HepG2 (cell line): Measurements from ENCODE around the gene CUL7. TPM values are rescaled to one million over a fixed set of nuclear protein-coding genes. Genes with fewer than 3 reads are reported as not detected.

ENCODE experiments used
- ATAC-seq: fragments of 200-7000 bp; cut with Tn5 transposase; 3 replicates; pipeline ENCODE4 v1.9.1; 2020; ENCODE audit warnings: mild to moderate bottlenecking, moderate library complexity
- BruUV-seq: library from RNA; stranded (reverse); fragments of 400-500 nt; replicated peaks from 2 replicates; lab custom pipeline; 2021; lab: Mats Ljungman, UMichigan
- CTCF ChIA-PET: fragments of 300-600 bp; formaldehyde crosslinking; extraction: SDS; loops from one replicate; lab custom pipeline; 2021; ENCODE audit warnings: low total read pairs, inconsistent platforms, low intra/inter-chr PET ratio; lab: Yijun Ruan, JAX
- POLR2A ChIA-PET: fragments of 350-600 bp; sonication (Branson Sonifier 250); formaldehyde crosslinking; loops from one replicate; lab custom pipeline; 2020; ENCODE audit warnings: antibody characterized with exemption, inconsistent platforms; lab: Yijun Ruan, JAX
- DNase-seq: peaks from one replicate; pipeline ENCODE4 v3.0.0-alpha.2; 2015; ENCODE audit warnings: low spot score
- FAIRE-seq: peaks from 3 replicates; lab custom pipeline; 2011; peaks lifted over from hg19 to GRCh38; lab: Jason Lieb, UNC
- H2AFZ ChIP-seq: one replicate; pipeline ENCODE4 v1.6.1; 2011; ENCODE audit warnings: low read length, inconsistent platforms
- H3K27ac ChIP-seq: fragments of 300-600 bp; 3 replicates; pipeline ENCODE4 v1.8.0; 2011; ENCODE audit warnings: mixed run types, mild to moderate bottlenecking, mixed read lengths, low read length, inconsistent platforms; ENCODE audit not compliant: insufficient read depth; ENCODE audit errors: extremely low read length
- H3K27me3 ChIP-seq, 2 experiments: fragments of 200-600 bp in 1 of 2; 2 replicates in 1 of 2; 3 replicates in 1 of 2; pipeline versions ENCODE4 v1.6.0 to v1.8.0; 2011; ENCODE audit warnings: low read length in 2 of 2, mild to moderate bottlenecking in 2 of 2, moderate library complexity in 2 of 2, inconsistent platforms in 1 of 2; ENCODE audit not compliant: insufficient read depth in 2 of 2, control insufficient read depth in 1 of 2
- H3K36me3 ChIP-seq, 2 experiments: fragments of 200-600 bp in 1 of 2; replicated peaks in 1 of 2; 2 replicates in 1 of 2; 3 replicates in 1 of 2; pipeline versions ENCODE4 v1.5.1 to v1.8.0; 2011; ENCODE audit warnings: low read length in 2 of 2, inconsistent platforms in 1 of 2; ENCODE audit not compliant: insufficient read depth in 2 of 2, control insufficient read depth in 1 of 2
- H3K4me1 ChIP-seq: 2 replicates; pipeline ENCODE4 v1.5.1; 2012; ENCODE audit warnings: low read length, inconsistent platforms; ENCODE audit not compliant: insufficient read depth
- H3K4me2 ChIP-seq: 2 replicates; pipeline ENCODE4 v1.6.0; 2011; ENCODE audit warnings: low read depth, low read length, inconsistent platforms
- H3K4me3 ChIP-seq, 3 experiments: fragments of 200-600 bp in 1 of 3; sonication (generic), shearing (Covaris generic) in 1 of 3; replicated peaks in 1 of 3; 2 replicates each; pipeline ENCODE4 v1.5.1; 2011 to 2016; ENCODE audit warnings: low read length in 3 of 3, inconsistent platforms in 2 of 3, low read depth in 2 of 3, mild to moderate bottlenecking in 2 of 3, control low read depth in 1 of 3, mixed read lengths in 1 of 3; ENCODE audit not compliant: insufficient read depth in 1 of 3
- H3K79me2 ChIP-seq: one replicate; pipeline ENCODE4 v1.6.1; 2011; ENCODE audit warnings: low read length, inconsistent platforms; ENCODE audit not compliant: insufficient read depth
- H3K9ac ChIP-seq: 2 replicates; pipeline ENCODE4 v1.6.0; 2011; ENCODE audit warnings: mild to moderate bottlenecking, low read depth, low read length, inconsistent platforms; ENCODE audit not compliant: insufficient read depth
- H3K9me3 ChIP-seq: 2 replicates; pipeline ENCODE4 v1.5.1; 2012; ENCODE audit warnings: mild to moderate bottlenecking, low read length
- H4K20me1 ChIP-seq: 2 replicates; pipeline ENCODE4 v1.6.0; 2011; ENCODE audit warnings: inconsistent platforms, mild to moderate bottlenecking, low read length, moderate library complexity; ENCODE audit not compliant: insufficient read depth
- ARID5B ChIP-seq: IDR thresholded peaks from 2 replicates; pipeline ENCODE4 v1.4.0; 2020; ENCODE audit warnings: mild to moderate bottlenecking, missing genetic modification reagents
- CREB1 ChIP-seq, 2 experiments: fragments of 450-650 bp in 1 of 2; IDR thresholded peaks; 2 replicates each; pipeline ENCODE4 v1.6.1; 2016 to 2017; ENCODE audit warnings: control low read depth in 1 of 2, mild to moderate bottlenecking in 1 of 2, missing compliant biosample characterization in 1 of 2, missing genetic modification characterization in 1 of 2
- ETV6 ChIP-seq: sonication (generic); formaldehyde crosslinking; conservative IDR thresholded peaks from 2 replicates; pipeline ENCODE4 v1.4.0; 2020; ENCODE audit warnings: missing genetic modification reagents
- GABPA ChIP-seq, 2 experiments: IDR thresholded peaks; 2 replicates each; pipeline ENCODE4 v1.6.1; 2011 to 2016; ENCODE audit warnings: low read depth in 2 of 2, low read length in 1 of 2, missing biosample characterization in 1 of 2, missing genetic modification characterization in 1 of 2
- GLI4 ChIP-seq: sonication (generic); formaldehyde crosslinking; IDR thresholded peaks from 2 replicates; pipeline ENCODE4 v1.5.1; 2020; ENCODE audit warnings: missing genetic modification reagents, mild to moderate bottlenecking, moderate library complexity, borderline replicate concordance
- ONECUT2 ChIP-seq: sonication (generic); formaldehyde crosslinking; IDR thresholded peaks from 2 replicates; pipeline ENCODE4 v1.4.0; 2020; ENCODE audit warnings: missing genetic modification reagents
- POLR2G ChIP-seq: fragments of 200-400 bp; formaldehyde crosslinking; IDR thresholded peaks from 2 replicates; pipeline ENCODE4 v1.6.1; 2018; ENCODE audit warnings: mild to moderate bottlenecking, low read depth, low read length, moderate library complexity
- TCF12 ChIP-seq, 2 experiments: fragments of 450-650 bp in 1 of 2; sonication (generic) in 1 of 2; formaldehyde crosslinking in 1 of 2; IDR thresholded peaks; 2 replicates each; pipeline versions ENCODE4 v1.6.1 to v1.8.0; 2017 to 2022; ENCODE audit warnings: antibody characterized with exemption in 1 of 2, mild to moderate bottlenecking in 1 of 2, missing genetic modification reagents in 1 of 2, moderate library complexity in 1 of 2
- ZBTB20 ChIP-seq: sonication (generic); formaldehyde crosslinking; IDR thresholded peaks from 2 replicates; pipeline ENCODE4 v1.8.1; 2023; ENCODE audit warnings: missing genetic modification reagents, low read depth, mild to moderate bottlenecking, borderline replicate concordance
- ZBTB7B ChIP-seq: sonication (generic); formaldehyde crosslinking; IDR thresholded peaks from 2 replicates; pipeline ENCODE4 v1.4.0; 2020; ENCODE audit warnings: missing genetic modification reagents
- ZFP62 ChIP-seq: sonication (generic); formaldehyde crosslinking; IDR thresholded peaks from 2 replicates; pipeline ENCODE4 v1.4.0; 2020; ENCODE audit warnings: missing genetic modification reagents
- ZNF337 ChIP-seq: sonication (generic); formaldehyde crosslinking; IDR thresholded peaks from 2 replicates; pipeline ENCODE4 v1.5.1; 2020; ENCODE audit warnings: missing genetic modification reagents, low read depth, mild to moderate bottlenecking, borderline replicate concordance
- ZNF570 ChIP-seq: sonication (generic); formaldehyde crosslinking; IDR thresholded peaks from 2 replicates; pipeline ENCODE4 v1.4.0; 2020; ENCODE audit warnings: mild to moderate bottlenecking, missing genetic modification reagents, borderline replicate concordance
- WGBS: methylation state at CpG from one replicate; pipeline ENCODE4 v1.1.6; 2017; ENCODE audit warnings: low lambda C conversion rate; 5-methylcytosine and 5-hydroxymethylcytosine counted together
- in situ Hi-C: cut with HindIII; loops from 2 replicates; pipeline ENCODE4 v1.10.0; 2017; ENCODE audit warnings: low pct_unique_long_range_greater_than_20kb; ENCODE audit not compliant: extremely low pct_ligation_motif_present
- intact Hi-C: fragments of 100-400 bp; cut with micrococcal nuclease; formaldehyde crosslinking; loops from one replicate; pipeline ENCODE4 v1.10.0; 2022; ENCODE audit not compliant: unreplicated experiment
- polyA plus RNA-seq, 8 experiments: library from polyadenylated mRNA; depleted of rRNA in 3 of 8; stranded (reverse) in 7 of 8; unstranded in 1 of 8; fragments of >200 nt; fragmentation: Illumina TruSeq in 4 of 8; extraction: Trizol in 4 of 8; gene quantifications; 2 replicates each; pipeline versions ENCODE4 v1.2.1 to v1.2.3, GENCODE V29; 2011 to 2016; ENCODE audit warnings: low read depth in 4 of 8, missing spikeins in 1 of 8, mixed read lengths in 1 of 8; ENCODE audit not compliant: insufficient read depth in 1 of 8
- total RNA-seq, 5 experiments: library from RNA; depleted of rRNA; stranded (reverse); fragments of >200 nt; fragmentation: Illumina TruSeq; extraction: Trizol; gene quantifications; 2 replicates each; pipeline ENCODE4 v1.2.3, GENCODE V29; 2016; ENCODE audit warnings: low read depth in 1 of 5
- TF ChIP-seq, protein P1 (sequence below): sonication (generic); formaldehyde crosslinking; IDR thresholded peaks from 2 replicates; pipeline ENCODE4 v1.8.1; 2023; ENCODE audit warnings: mild to moderate bottlenecking, moderate library complexity, missing genetic modification reagents

CUL7 gene
- total and polyA plus RNA-seq, 2 of the 13 experiments (the other 11 are each of a cell fraction or from before 2014, with no cell fraction given): 32.0 to 60.7 TPM

GRCh38 chr6:43089874-43090558, 36.4 kb upstream of the CUL7 start (continued):
- TF ChIP-seq GABPA (IDR thresholded peaks at IDR 0.05; ENCODE audit: low read depth, low read length) (no peak), GABPA (CRISPR knock-in tag; IDR thresholded peaks at IDR 0.05; ENCODE audit: low read depth) (no peak), CREB1 (IDR thresholded peaks at IDR 0.05) (no peak), CREB1 (CRISPR knock-in tag; IDR thresholded peaks at IDR 0.05) (0 out of 2 replicates have a peak, but pooled peaks have one; percentile 54), ZBTB7B (CRISPR knock-in tag) (peak; percentile 76)

GRCh38 chr6:43089467-43089866, 35.8 kb upstream of the CUL7 start:
- peak overlapping the region; percentile 91 for H3K4me2 ChIP-seq
- intact Hi-C loops (no loop called here), in situ Hi-C loops (no loop called here)
- no peaks in the 10 kb centered on the region for H3K9me3 ChIP-seq
- no peaks in the 10 kb centered on the region for H3K36me3 ChIP-seq
- peaks cover 85% of the 10 kb centered on the region for H3K4me1 ChIP-seq
- H3K27ac ChIP-seq: peak overlapping the region; percentile 92
- no peaks in the 10 kb centered on the region for H3K27me3 ChIP-seq
- WGBS: 8% methylated on average over 4 of the region's 4 CpGs
- peak; percentile 5; the same call in 2 of the 3 replicates for ATAC-seq
- peak overlapping the region; percentile 81 for H3K9ac ChIP-seq
- H4K20me1 ChIP-seq: no peaks in the 10 kb centered on the region
- no peak for DNase-seq
- H2AFZ ChIP-seq: no peak overlapping the region
- CTCF ChIA-PET: no interaction called here
- FAIRE-seq: no peak
- POLR2A ChIA-PET: interaction anchor here (0.7 to 5.5 kb wide), 21 partner anchors 10 to 307 kb away, joined by 3 to 67 read pairs (median 5); partner anchors contain the start of genes BICRAL, CNPY3, CUL7 and KLC4
- H3K4me3 ChIP-seq: peak overlapping the region; percentile 57 to 74 (median 57)
- peaks cover 87% of the 10 kb centered on the region for H3K79me2 ChIP-seq
- no TSS peak for BruUV-seq
- 0 out of 2 replicates have a peak, but pooled peaks have one; percentile 1 for TF ChIP-seq GLI4
- 0 out of 2 replicates have a peak, but pooled peaks have one; percentile 11 for TF ChIP-seq ZNF337 (CRISPR knock-in tag)
- TF ChIP-seq ZBTB20 (CRISPR knock-in tag): peak; percentile 21; the same call in 1 of the 2 replicates
- TF ChIP-seq, protein P1, sequence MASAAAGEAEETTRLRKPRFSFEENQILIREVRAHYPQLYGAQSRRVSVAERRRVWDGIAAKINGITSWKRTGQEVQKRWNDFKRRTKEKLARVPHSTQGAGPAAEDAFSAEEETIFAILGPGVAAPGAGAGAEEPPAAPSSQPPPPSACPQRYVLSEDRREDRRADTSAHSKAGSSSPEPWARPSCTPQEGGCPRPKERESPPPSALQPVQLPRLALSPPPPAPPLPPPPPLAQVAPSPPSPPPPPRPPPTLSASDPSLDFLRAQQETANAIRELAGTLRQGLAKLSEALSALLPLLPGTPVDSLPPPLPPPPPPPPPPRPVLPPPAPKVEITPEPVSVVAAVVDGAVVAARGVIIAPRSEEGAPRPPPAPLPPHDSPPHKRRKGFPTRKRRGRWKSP (CRISPR knock-in tag): peak; percentile 8; the same call in 1 of the 2 replicates
- TF ChIP-seq ETV6 (CRISPR knock-in tag): 0 out of 2 replicates have a peak, but pooled peaks have one; percentile 1
- TF ChIP-seq ZNF570 (CRISPR knock-in tag): no peak
- TF ChIP-seq ZFP62 (CRISPR knock-in tag): no peak
- TF ChIP-seq ARID5B (CRISPR knock-in tag): 0 out of 2 replicates have a peak, but pooled peaks have one; percentile 3
- no peak for TF ChIP-seq ONECUT2 (CRISPR knock-in tag)
- no peak for TF ChIP-seq TCF12 (IDR thresholded peaks at IDR 0.05)
- 0 out of 2 replicates have a peak, but pooled peaks have one; percentile 8 for TF ChIP-seq TCF12 (CRISPR knock-in tag; IDR thresholded peaks at IDR 0.05)
- TF ChIP-seq POLR2G: no peak
